GM23338 (cell line): Measurements from ENCODE around the gene CACNA2D4. TPM values are rescaled to one million over a fixed set of nuclear protein-coding genes. Genes with fewer than 3 reads are reported as not detected.

ENCODE experiments used
- ATAC-seq: fragments of 200-7000 bp; cut with Tn5 transposase; 3 replicates; pipeline ENCODE4 v1.9.1; 2020
- DNase-seq: peaks from one replicate; pipeline ENCODE4 v3.0.0-alpha.2; 2015; ENCODE audit warnings: low spot score
- H2AFZ ChIP-seq: fragments of 200-600 bp; sonication (generic); 2 replicates; pipeline ENCODE4 v1.8.0; 2016; ENCODE audit warnings: antibody characterized with exemption, mild to moderate bottlenecking, moderate library complexity
- H3F3A ChIP-seq: fragments of 200-600 bp; sonication (generic); replicated peaks from 2 replicates; pipeline ENCODE4 v1.8.0; 2017; ENCODE audit warnings: antibody characterized with exemption, mixed run types, low read depth
- H3K27ac ChIP-seq: fragments of 200-600 bp; sonication (generic); 2 replicates; pipeline ENCODE4 v1.6.1; 2016; ENCODE audit warnings: low read depth
- H3K27me3 ChIP-seq: fragments of 200-600 bp; sonication (generic); 2 replicates; pipeline ENCODE4 v1.8.0; 2016; ENCODE audit warnings: mild to moderate bottlenecking, mixed run types, moderate library complexity; ENCODE audit not compliant: insufficient read depth
- H3K36me3 ChIP-seq: fragments of 200-600 bp; sonication (generic); 2 replicates; pipeline ENCODE4 v1.8.0; 2016; ENCODE audit warnings: mild to moderate bottlenecking; ENCODE audit not compliant: insufficient read depth
- H3K4me1 ChIP-seq: fragments of 200-600 bp; sonication (generic); 2 replicates; pipeline ENCODE4 v1.8.0; 2016; ENCODE audit warnings: mild to moderate bottlenecking, moderate library complexity; ENCODE audit not compliant: insufficient read depth
- H3K4me2 ChIP-seq: fragments of 200-600 bp; sonication (generic); 2 replicates; pipeline ENCODE4 v1.7.1; 2017; ENCODE audit warnings: mixed run types
- H3K4me3 ChIP-seq: fragments of 200-600 bp; sonication (generic); 2 replicates; pipeline ENCODE4 v1.6.1; 2016; ENCODE audit warnings: mixed run types
- H3K79me2 ChIP-seq: fragments of 200-600 bp; sonication (generic); replicated peaks from 2 replicates; pipeline ENCODE4 v1.8.0; 2017; ENCODE audit warnings: mild to moderate bottlenecking; ENCODE audit not compliant: insufficient read depth
- H3K9me2 ChIP-seq: fragments of 200-600 bp; sonication (generic); 2 replicates; pipeline ENCODE4 v1.8.0; 2017; ENCODE audit not compliant: insufficient read depth
- H4K20me1 ChIP-seq: fragments of 200-600 bp; sonication (generic); replicated peaks from 2 replicates; pipeline ENCODE4 v1.8.0; 2017; ENCODE audit warnings: mild to moderate bottlenecking; ENCODE audit not compliant: insufficient read depth
- H3K27ac Mint-ChIP-seq: 2 replicates; pipeline ENCODE4 v1.8.0; 2020; ENCODE audit warnings: inconsistent platforms, mild to moderate bottlenecking, moderate library complexity, mixed read lengths
- H3K27me3 Mint-ChIP-seq: 3 replicates; pipeline ENCODE4 v1.8.0; 2022; ENCODE audit warnings: low read depth, mild to moderate bottlenecking, moderate library complexity, mixed read lengths, inconsistent platforms; ENCODE audit not compliant: insufficient read depth, poor library complexity
- H3K36me3 Mint-ChIP-seq: 3 replicates; pipeline ENCODE4 v1.8.0; 2021; ENCODE audit warnings: low read depth, mild to moderate bottlenecking, inconsistent platforms, moderate library complexity, mixed read lengths
- H3K4me1 Mint-ChIP-seq: 3 replicates; pipeline ENCODE4 v1.8.0; 2020; ENCODE audit warnings: mild to moderate bottlenecking, inconsistent platforms, mixed read lengths
- H3K4me3 Mint-ChIP-seq: 3 replicates; pipeline ENCODE4 v1.8.0; 2021; ENCODE audit warnings: moderate library complexity, mild to moderate bottlenecking, inconsistent platforms, mixed read lengths
- H3K9me3 Mint-ChIP-seq: 3 replicates; pipeline ENCODE4 v1.8.0; 2020; ENCODE audit warnings: moderate library complexity, mild to moderate bottlenecking, inconsistent platforms, mixed read lengths
- CREB1 ChIP-seq: fragments of 250-450 bp; sonication (Bioruptor Pico); IDR thresholded peaks from 2 replicates; pipeline ENCODE4 v1.5.0; 2020; ENCODE audit warnings: low read depth, mild to moderate bottlenecking, moderate library complexity
- ETS1 ChIP-seq: IDR thresholded peaks from 2 replicates; pipeline ENCODE4 v1.6.1; 2016; ENCODE audit warnings: antibody characterized with exemption
- JUNB ChIP-seq: IDR thresholded peaks from one replicate; pipeline ENCODE4 v1.6.1; 2016; ENCODE audit warnings: antibody characterized with exemption; ENCODE audit not compliant: unreplicated experiment
- POLR2AphosphoS5 ChIP-seq: IDR thresholded peaks from 2 replicates; pipeline ENCODE4 v1.6.1; 2016; ENCODE audit warnings: antibody characterized with exemption, low read depth
- STAT1 ChIP-seq: IDR thresholded peaks from one replicate; pipeline ENCODE4 v1.6.1; 2016; ENCODE audit warnings: antibody characterized with exemption; ENCODE audit not compliant: unreplicated experiment
- ZNF331 ChIP-seq: fragments of 250-450 bp; sonication (Bioruptor Pico); IDR thresholded peaks from 2 replicates; pipeline ENCODE4 v1.5.0; 2020; ENCODE audit warnings: low read depth, mild to moderate bottlenecking, moderate library complexity
- polyA plus RNA-seq: library from polyadenylated mRNA; unstranded; fragments of >200 nt; fragmentation: Nextera tagmentation; extraction: Ambion mirVana; gene quantifications from 2 replicates; pipeline ENCODE4 v1.2.1, GENCODE V29; 2016
- total RNA-seq: library from RNA; depleted of rRNA; stranded (reverse); fragments of >200 nt; shearing (Covaris generic); gene quantifications from 2 replicates; pipeline ENCODE4 v1.2.3, GENCODE V29; 2014
- TF ChIP-seq, protein P1 (sequence below): fragments of 250-450 bp; sonication (Bioruptor Pico); IDR thresholded peaks from 2 replicates; pipeline ENCODE4 v1.5.0; 2020; ENCODE audit warnings: mild to moderate bottlenecking, moderate library complexity

CACNA2D4 gene
- total and polyA plus RNA-seq, 2 experiments from 2014 or later = 0.07 to 0.24 TPM

GRCh38 chr12:1916371-1917171 lies 1.9 kb downstream of the CACNA2D4 start (continued):
- TF ChIP-seq, protein P1, sequence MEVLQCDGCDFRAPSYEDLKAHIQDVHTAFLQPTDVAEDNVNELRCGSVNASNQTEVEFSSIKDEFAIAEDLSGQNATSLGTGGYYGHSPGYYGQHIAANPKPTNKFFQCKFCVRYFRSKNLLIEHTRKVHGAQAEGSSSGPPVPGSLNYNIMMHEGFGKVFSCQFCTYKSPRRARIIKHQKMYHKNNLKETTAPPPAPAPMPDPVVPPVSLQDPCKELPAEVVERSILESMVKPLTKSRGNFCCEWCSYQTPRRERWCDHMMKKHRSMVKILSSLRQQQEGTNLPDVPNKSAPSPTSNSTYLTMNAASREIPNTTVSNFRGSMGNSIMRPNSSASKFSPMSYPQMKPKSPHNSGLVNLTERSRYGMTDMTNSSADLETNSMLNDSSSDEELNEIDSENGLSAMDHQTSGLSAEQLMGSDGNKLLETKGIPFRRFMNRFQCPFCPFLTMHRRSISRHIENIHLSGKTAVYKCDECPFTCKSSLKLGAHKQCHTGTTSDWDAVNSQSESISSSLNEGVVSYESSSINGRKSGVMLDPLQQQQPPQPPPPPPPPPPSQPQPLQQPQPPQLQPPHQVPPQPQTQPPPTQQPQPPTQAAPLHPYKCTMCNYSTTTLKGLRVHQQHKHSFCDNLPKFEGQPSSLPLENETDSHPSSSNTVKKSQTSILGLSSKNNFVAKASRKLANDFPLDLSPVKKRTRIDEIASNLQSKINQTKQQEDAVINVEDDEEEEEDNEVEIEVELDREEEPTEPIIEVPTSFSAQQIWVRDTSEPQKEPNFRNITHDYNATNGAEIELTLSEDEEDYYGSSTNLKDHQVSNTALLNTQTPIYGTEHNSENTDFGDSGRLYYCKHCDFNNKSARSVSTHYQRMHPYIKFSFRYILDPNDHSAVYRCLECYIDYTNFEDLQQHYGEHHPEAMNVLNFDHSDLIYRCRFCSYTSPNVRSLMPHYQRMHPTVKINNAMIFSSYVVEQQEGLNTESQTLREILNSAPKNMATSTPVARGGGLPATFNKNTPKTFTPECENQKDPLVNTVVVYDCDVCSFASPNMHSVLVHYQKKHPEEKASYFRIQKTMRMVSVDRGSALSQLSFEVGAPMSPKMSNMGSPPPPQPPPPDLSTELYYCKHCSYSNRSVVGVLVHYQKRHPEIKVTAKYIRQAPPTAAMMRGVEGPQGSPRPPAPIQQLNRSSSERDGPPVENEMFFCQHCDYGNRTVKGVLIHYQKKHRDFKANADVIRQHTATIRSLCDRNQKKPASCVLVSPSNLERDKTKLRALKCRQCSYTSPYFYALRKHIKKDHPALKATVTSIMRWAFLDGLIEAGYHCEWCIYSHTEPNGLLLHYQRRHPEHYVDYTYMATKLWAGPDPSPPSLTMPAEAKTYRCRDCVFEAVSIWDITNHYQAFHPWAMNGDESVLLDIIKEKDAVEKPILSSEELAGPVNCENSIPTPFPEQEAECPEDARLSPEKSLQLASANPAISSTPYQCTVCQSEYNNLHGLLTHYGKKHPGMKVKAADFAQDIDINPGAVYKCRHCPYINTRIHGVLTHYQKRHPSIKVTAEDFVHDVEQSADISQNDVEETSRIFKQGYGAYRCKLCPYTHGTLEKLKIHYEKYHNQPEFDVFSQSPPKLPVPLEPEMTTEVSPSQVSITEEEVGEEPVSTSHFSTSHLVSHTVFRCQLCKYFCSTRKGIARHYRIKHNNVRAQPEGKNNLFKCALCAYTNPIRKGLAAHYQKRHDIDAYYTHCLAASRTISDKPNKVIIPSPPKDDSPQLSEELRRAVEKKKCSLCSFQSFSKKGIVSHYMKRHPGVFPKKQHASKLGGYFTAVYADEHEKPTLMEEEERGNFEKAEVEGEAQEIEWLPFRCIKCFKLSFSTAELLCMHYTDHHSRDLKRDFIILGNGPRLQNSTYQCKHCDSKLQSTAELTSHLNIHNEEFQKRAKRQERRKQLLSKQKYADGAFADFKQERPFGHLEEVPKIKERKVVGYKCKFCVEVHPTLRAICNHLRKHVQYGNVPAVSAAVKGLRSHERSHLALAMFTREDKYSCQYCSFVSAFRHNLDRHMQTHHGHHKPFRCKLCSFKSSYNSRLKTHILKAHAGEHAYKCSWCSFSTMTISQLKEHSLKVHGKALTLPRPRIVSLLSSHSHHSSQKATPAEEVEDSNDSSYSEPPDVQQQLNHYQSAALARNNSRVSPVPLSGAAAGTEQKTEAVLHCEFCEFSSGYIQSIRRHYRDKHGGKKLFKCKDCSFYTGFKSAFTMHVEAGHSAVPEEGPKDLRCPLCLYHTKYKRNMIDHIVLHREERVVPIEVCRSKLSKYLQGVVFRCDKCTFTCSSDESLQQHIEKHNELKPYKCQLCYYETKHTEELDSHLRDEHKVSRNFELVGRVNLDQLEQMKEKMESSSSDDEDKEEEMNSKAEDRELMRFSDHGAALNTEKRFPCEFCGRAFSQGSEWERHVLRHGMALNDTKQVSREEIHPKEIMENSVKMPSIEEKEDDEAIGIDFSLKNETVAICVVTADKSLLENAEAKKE (CRISPR knock-in tag) = no peak
- TF ChIP-seq ETS1 (no peak), STAT1 (no peak), POLR2AphosphoS5 (no peak), CREB1 (no peak)

DNA sequence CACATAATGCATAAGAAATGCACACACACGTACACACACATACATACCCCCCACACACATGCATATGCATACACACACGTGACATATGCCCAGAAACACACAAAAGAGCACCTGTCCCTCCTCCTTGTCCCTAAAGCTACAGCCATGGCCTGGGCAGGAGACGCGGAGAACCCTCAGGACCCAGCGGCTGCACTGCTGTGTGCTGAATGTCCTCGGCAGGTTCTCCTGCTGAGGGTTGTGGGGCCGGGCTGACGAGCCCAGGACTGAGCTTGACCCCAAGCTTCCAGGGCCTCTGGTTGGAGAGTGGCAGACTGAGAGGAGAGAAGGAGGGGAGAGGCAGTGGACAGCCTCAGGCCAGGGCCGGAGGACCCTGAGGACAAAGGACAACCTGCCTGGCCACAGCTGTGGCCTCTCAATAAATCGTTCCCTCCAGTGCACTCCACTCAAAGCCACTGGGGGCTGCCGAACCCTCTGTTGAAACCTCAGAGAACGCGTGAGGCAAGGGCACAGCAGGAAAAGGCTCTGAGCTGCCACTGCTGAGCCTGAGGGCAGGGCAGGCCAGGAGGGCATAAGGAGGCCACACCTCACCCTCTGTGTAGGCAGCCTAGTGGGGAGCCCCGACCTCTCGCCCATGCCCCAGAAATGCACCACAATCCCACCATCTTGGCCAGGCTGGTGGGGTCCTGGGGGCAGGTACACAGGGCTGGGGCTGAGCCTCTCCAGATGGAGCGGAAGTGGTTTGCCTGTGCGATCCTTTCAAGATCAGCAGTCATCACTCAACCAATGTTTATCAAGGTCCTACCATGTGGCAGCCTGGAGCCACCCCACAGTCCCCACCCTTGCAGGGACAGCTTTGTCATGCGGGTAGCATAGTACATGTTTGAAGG lies 3.1 kb downstream of the CACNA2D4 start:
- Histone ChIP-seq H2AFZ (no peak overlapping the region), H3K27me3 (no peaks in the 10 kb centered on the region), H3K4me2 (no peak overlapping the region), H3K36me3 (no peaks in the 10 kb centered on the region), H3K4me1 (no peaks in the 10 kb centered on the region), H3K79me2 (no peaks in the 10 kb centered on the region), H3K4me3 (no peak overlapping the region), H4K20me1 (no peaks in the 10 kb centered on the region), H3K27ac (no peak overlapping the region), H3F3A (no peaks in the 10 kb centered on the region), H3K9me2 (no peaks in the 10 kb centered on the region)
- Mint-ChIP-seq H3K4me1 (peaks cover 15% of the 10 kb centered on the region), H3K36me3 (no peaks in the 10 kb centered on the region), H3K27ac (no peak overlapping the region), H3K4me3 (no peak overlapping the region), H3K9me3 (no peaks in the 10 kb centered on the region), H3K27me3 (peaks cover 9% of the 10 kb centered on the region)
- no peak for DNase-seq
- ATAC-seq = no peak
- no peak for TF ChIP-seq JUNB
- TF ChIP-seq ZNF331 (CRISPR knock-in tag) = no peak
- no peak for TF ChIP-seq STAT1
